A673 (cell line): Measurements from ENCODE around the gene GRID2. TPM values are rescaled to one million over a fixed set of nuclear protein-coding genes. Genes with fewer than 3 reads are reported as not detected.

Source experiments
- BruUV-seq: library from RNA; stranded (reverse); fragments of 400-500 nt; replicated peaks from 2 replicates; lab custom pipeline; 2021; lab: Mats Ljungman, UMichigan
- CTCF ChIA-PET: fragments of 300-600 bp; sonication (Branson Sonifier 250); formaldehyde crosslinking; loops from one replicate; lab custom pipeline; 2022; ENCODE audit warnings: antibody characterized with exemption; lab: Charles Lee
- POLR2A ChIA-PET: fragments of 300-600 bp; sonication (Branson Sonifier 250); formaldehyde crosslinking; loops from one replicate; lab custom pipeline; 2022; ENCODE audit warnings: antibody characterized with exemption; ENCODE audit not compliant: low non-redundant PET; lab: Charles Lee
- DNase-seq: peaks from one replicate; pipeline ENCODE4 v3.0.0-alpha.2; 2015; ENCODE audit warnings: low spot score
- H3K27ac ChIP-seq: fragments of 200-600 bp; sonication (generic); 2 replicates; pipeline ENCODE4 v1.5.1; 2016; ENCODE audit warnings: mixed run types, low read depth, mild to moderate bottlenecking, mixed read lengths, antibody characterized with exemption, low read length; ENCODE audit not compliant: poor library complexity, severe bottlenecking
- H3K27me3 ChIP-seq: fragments of 200-600 bp; sonication (generic); replicated peaks from 2 replicates; pipeline ENCODE4 v1.6.1; 2017; ENCODE audit warnings: mixed run types, low read depth, mild to moderate bottlenecking, mixed read lengths, antibody characterized with exemption, low read length; ENCODE audit not compliant: insufficient read depth, poor library complexity
- H3K36me3 ChIP-seq: fragments of 200-600 bp; sonication (generic); 2 replicates; pipeline ENCODE4 v1.6.1; 2016; ENCODE audit warnings: mixed run types, mild to moderate bottlenecking, mixed read lengths, antibody characterized with exemption, low read length; ENCODE audit not compliant: insufficient read depth, poor library complexity, severe bottlenecking
- H3K4me1 ChIP-seq: fragments of 200-600 bp; sonication (generic); 2 replicates; pipeline ENCODE4 v1.6.1; 2017; ENCODE audit warnings: mixed run types, mild to moderate bottlenecking, mixed read lengths, antibody characterized with exemption, low read length; ENCODE audit not compliant: insufficient read depth, poor library complexity, severe bottlenecking
- H3K4me3 ChIP-seq: fragments of 200-600 bp; sonication (generic); 2 replicates; pipeline ENCODE4 v1.5.1; 2016; ENCODE audit warnings: low read depth, mixed run types, mild to moderate bottlenecking, mixed read lengths, low read length; ENCODE audit not compliant: poor library complexity, severe bottlenecking
- H3K9me3 ChIP-seq: fragments of 200-600 bp; sonication (generic); 2 replicates; pipeline ENCODE4 v1.6.1; 2016; ENCODE audit warnings: mixed run types, low read depth, mild to moderate bottlenecking, mixed read lengths, antibody characterized with exemption, low read length; ENCODE audit not compliant: poor library complexity, severe bottlenecking
- EZH2 ChIP-seq: fragments of 200-600 bp; sonication (generic); IDR thresholded peaks from 2 replicates; pipeline ENCODE4 v1.6.1; 2017; ENCODE audit warnings: borderline replicate concordance, low read depth, mild to moderate bottlenecking, mixed read lengths, antibody characterized with exemption, low read length; ENCODE audit not compliant: poor library complexity, severe bottlenecking
- intact Hi-C: fragments of 100-400 bp; cut with micrococcal nuclease; formaldehyde crosslinking; loops from one replicate; pipeline ENCODE4 v1.10.0; 2022; ENCODE audit not compliant: unreplicated experiment
- total RNA-seq: library from RNA; stranded (reverse); gene quantifications from 2 replicates; pipeline ENCODE4 v1.2.3, GENCODE V29; 2021
- TF ChIP-seq, protein P1 (sequence below): fragments of 300-800, 200-600 bp; sonication (generic); conservative IDR thresholded peaks from 2 replicates; pipeline ENCODE4 v1.5.1; 2017; ENCODE audit warnings: low read depth, mild to moderate bottlenecking, antibody characterized with exemption, low read length, moderate library complexity, mixed read lengths

GRID2 gene
- total RNA-seq, 1 experiment from 2014 or later, result not detected

DNA sequence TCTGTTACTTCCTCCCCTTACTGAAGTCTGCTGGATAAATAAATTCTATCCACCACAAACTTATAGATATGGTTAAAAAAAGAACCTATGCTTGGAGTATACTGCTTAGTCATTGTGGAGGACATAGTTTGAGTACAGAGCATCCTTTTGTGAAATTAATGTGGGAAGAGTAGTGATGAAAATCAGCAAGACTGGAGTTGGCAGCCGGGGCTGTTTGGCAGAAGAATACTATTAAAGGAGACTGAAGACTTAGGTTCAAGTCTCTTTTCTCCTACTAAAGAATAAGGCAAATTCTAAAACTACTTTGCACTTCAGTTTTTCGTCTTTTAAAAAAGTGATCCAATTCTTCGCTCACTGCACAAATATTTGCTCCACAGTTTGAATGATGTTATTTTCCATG lies 1198.2 kb downstream of the GRID2 start:
- H3K36me3 ChIP-seq, result no peaks in the 10 kb centered on the region
- H3K27ac ChIP-seq, result no peak overlapping the region
- ChIA-PET POLR2A (no interaction called here), CTCF (no interaction called here)
- no TSS peak for BruUV-seq
- no peaks in the 10 kb centered on the region for H3K27me3 ChIP-seq
- no peaks in the 10 kb centered on the region for H3K9me3 ChIP-seq
- intact Hi-C loops, result no loop called here
- DNase-seq, result no peak
- H3K4me1 ChIP-seq, result no peaks in the 10 kb centered on the region
- TF ChIP-seq, protein P1, sequence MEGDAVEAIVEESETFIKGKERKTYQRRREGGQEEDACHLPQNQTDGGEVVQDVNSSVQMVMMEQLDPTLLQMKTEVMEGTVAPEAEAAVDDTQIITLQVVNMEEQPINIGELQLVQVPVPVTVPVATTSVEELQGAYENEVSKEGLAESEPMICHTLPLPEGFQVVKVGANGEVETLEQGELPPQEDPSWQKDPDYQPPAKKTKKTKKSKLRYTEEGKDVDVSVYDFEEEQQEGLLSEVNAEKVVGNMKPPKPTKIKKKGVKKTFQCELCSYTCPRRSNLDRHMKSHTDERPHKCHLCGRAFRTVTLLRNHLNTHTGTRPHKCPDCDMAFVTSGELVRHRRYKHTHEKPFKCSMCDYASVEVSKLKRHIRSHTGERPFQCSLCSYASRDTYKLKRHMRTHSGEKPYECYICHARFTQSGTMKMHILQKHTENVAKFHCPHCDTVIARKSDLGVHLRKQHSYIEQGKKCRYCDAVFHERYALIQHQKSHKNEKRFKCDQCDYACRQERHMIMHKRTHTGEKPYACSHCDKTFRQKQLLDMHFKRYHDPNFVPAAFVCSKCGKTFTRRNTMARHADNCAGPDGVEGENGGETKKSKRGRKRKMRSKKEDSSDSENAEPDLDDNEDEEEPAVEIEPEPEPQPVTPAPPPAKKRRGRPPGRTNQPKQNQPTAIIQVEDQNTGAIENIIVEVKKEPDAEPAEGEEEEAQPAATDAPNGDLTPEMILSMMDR, result no peak
- no peak for TF ChIP-seq EZH2
- no peak overlapping the region for H3K4me3 ChIP-seq

DNA sequence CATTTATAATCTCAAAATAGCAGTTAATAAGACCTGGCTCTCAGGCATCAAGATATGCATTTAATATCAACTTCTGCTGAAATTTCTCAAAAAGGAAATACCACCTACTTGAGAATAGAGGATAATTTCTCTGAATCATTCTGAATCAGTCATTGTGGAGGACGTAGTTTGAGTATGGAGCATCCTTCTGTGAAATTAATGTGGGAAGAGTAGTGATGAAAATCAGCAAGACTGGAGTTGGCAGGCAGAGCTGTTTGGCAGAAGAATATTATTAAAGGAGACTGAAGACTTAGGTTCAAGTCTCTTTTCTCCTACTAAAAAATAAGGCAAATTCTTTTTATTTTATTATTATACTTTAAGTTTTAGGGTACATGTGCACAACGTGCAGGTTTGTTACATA lies 1199.2 kb downstream of the GRID2 start:
- TF ChIP-seq, protein P1, result no peak
- no peak for TF ChIP-seq EZH2

DNA sequence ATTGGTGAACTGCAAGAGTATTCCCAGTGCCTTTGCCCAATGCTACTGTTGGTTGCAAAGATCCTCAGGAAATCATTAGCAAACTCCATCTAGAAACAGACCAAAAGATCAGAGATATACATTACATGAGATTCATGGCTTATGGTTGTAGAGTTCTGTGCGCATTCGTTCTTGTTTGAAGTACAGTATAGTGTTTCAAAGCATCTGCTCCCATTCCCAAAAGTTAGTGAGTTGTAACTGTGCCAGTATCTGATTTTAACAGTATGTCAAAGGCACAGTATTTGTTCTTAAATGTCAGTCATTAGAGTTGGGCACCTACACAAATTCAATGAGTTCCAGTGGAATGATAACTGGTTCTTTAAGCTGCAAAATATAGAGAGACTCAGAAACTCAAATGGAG lies 1210.1 kb downstream of the GRID2 start:
- no peaks in the 10 kb centered on the region for H3K36me3 ChIP-seq
- H3K9me3 ChIP-seq, result no peaks in the 10 kb centered on the region
- intact Hi-C loops, result no loop called here
- ChIA-PET CTCF (no interaction called here), POLR2A (no interaction called here)
- H3K27ac ChIP-seq, result no peak overlapping the region
- no peak for TF ChIP-seq EZH2
- TF ChIP-seq, protein P1, result no peak
- BruUV-seq, result no TSS peak
- H3K27me3 ChIP-seq, result no peaks in the 10 kb centered on the region
- DNase-seq, result no peak
- no peaks in the 10 kb centered on the region for H3K4me1 ChIP-seq
- H3K4me3 ChIP-seq, result no peak overlapping the region

More for the DNA sequence above, 1199.2 kb downstream of the GRID2 start:
- Histone ChIP-seq H3K9me3 (no peaks in the 10 kb centered on the region), H3K4me1 (no peaks in the 10 kb centered on the region), H3K27me3 (no peaks in the 10 kb centered on the region), H3K36me3 (no peaks in the 10 kb centered on the region), H3K27ac (no peak overlapping the region), H3K4me3 (no peak overlapping the region)
- ChIA-PET POLR2A (no interaction called here), CTCF (no interaction called here)
- intact Hi-C loops, result no loop called here
- DNase-seq, result no peak
- no TSS peak for BruUV-seq
